Inflammatory macrophage treated with lipopolysaccharide for 4 hours (primary cell): ENCODE results near the gene BCL11A.
A peak's percentile ranks its signal among the peaks of the same experiment; 100 is the strongest.

Experiments
- DNase-seq: peaks from one replicate; pipeline ENCODE4 v3.0.0-alpha.2; 2020

Gene BCL11A

GRCh38 chr2:60523963-60524362 lies 29.5 kb downstream of the BCL11A start:
- DNase-seq, result peak; percentile 71

- DNase-seq, result no peak
Observed at GRCh38 chr2:60522462-60522861, 31.0 kb downstream of the BCL11A start.

- no peak for DNase-seq
Observed at GRCh38 chr2:60521626-60522025, 31.8 kb downstream of the BCL11A start.

GRCh38 chr2:60520917-60521539 lies 32.4 kb downstream of the BCL11A start:
- no peak for DNase-seq

GRCh38 chr2:60520151-60520876 lies 33.1 kb downstream of the BCL11A start:
- peak; percentile 37 for DNase-seq

GRCh38 chr2:60519231-60519863 lies 34.1 kb downstream of the BCL11A start:
- no peak for DNase-seq

- DNase-seq, result no peak
Observed at GRCh38 chr2:60518567-60518966, 34.9 kb downstream of the BCL11A start.

GRCh38 chr2:60517446-60517845 lies 36.0 kb downstream of the BCL11A start:
- DNase-seq, result peak; percentile 37

GRCh38 chr2:60516826-60517225 lies 36.6 kb downstream of the BCL11A start:
- DNase-seq, result no peak

- peak; percentile 85 for DNase-seq
Observed at GRCh38 chr2:60516383-60516811, 37.1 kb downstream of the BCL11A start.

GRCh38 chr2:60515721-60516226 lies 37.7 kb downstream of the BCL11A start:
- DNase-seq, result peak; percentile 99

- no peak for DNase-seq
Observed at GRCh38 chr2:60513996-60514395, 39.5 kb downstream of the BCL11A start.

GRCh38 chr2:60513191-60513590 lies 40.3 kb downstream of the BCL11A start:
- DNase-seq, result no peak

GRCh38 chr2:60512641-60513040 lies 40.8 kb downstream of the BCL11A start:
- DNase-seq, result no peak

GRCh38 chr2:60512062-60512622 lies 41.3 kb downstream of the BCL11A start:
- no peak for DNase-seq

GRCh38 chr2:60510713-60511112 lies 42.7 kb downstream of the BCL11A start:
- no peak for DNase-seq

- DNase-seq, result no peak
Observed at GRCh38 chr2:60509066-60509465, 44.4 kb downstream of the BCL11A start.

- DNase-seq, result no peak
Observed at GRCh38 chr2:60508339-60508917, 45.0 kb downstream of the BCL11A start.

GRCh38 chr2:60507211-60507965 lies 46.1 kb downstream of the BCL11A start:
- DNase-seq, result no peak

GRCh38 chr2:60505880-60506260 lies 47.6 kb downstream of the BCL11A start:
- no peak for DNase-seq

- DNase-seq, result no peak
Observed at GRCh38 chr2:60505240-60505879, 48.1 kb downstream of the BCL11A start.

- DNase-seq, result no peak
Observed at GRCh38 chr2:60504049-60504448, 49.4 kb downstream of the BCL11A start.
